ENCODE measurements around the gene SH2D3C. TPM values are rescaled to one million over a fixed set of nuclear protein-coding genes. Genes with fewer than 3 reads are reported as not detected.

SH2D3C gene
- total and polyA plus RNA-seq, 2 of the 8 experiments (the other 6 are each of a cell fraction or from before 2014, with no cell fraction given): 6.4 to 8.1 TPM

DNA sequence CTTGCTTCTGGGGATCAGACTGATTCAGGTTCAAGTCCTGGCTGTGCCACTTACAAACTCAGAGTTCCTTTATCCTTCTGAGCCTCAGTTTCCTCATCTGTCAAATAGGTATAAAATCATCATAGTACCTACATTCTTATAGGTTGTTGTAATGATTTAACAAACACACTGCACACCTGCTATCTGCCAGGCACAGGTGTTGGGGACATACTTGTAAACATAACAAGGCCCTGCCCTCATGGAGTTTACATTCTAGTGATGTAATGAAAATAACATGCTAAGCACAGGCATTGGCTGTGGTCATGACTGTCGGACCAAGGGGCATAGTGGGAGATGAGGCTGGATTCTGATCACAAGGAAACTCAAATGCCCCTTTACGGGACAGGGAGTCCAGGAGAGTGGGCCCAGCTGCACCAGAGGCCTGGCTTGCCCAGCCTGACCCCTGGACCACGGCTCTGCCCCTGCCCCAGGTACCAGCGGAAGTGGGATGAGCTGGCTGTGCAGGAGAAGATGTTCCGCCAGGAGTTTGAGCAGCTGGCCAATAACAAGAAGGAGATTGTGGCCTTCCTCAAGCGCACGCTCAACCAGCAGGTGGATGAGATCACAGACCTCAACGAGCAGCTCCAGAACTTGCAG is 69.4 kb downstream of the SH2D3C start:
- H4K91ac ChIP-seq (replicated peaks; ENCODE audit: insufficient read length, low read length): no peak overlapping the region
- H3K23ac ChIP-seq (ENCODE audit: insufficient read length): no peak overlapping the region
- no peaks in the 10 kb centered on the region for H3K9me3 ChIP-seq (ENCODE audit: insufficient read depth in 2 of 2, low read depth in 1 of 2, low read length in 1 of 2)
- ChIA-PET POLR2A (ENCODE audit: partially characterized antibody) (no interaction called here), CTCF (ENCODE audit: partially characterized antibody) (interaction anchor here (0.9 to 3.9 kb wide), 7 partner anchors 8 to 206 kb away, joined by 3 to 23 read pairs (median 3); partner anchors contain the start of genes CDK9 and TOR2A)
- H4K8ac ChIP-seq (ENCODE audit: extremely low read depth, insufficient read depth, low read length): no peak overlapping the region; the same call in 1 of the 2 replicates
- peak overlapping the region; percentile 53; the same call in 1 of the 2 replicates for H2AK5ac ChIP-seq (ENCODE audit: low read depth, low read length)
- peak overlapping the region; percentile 68; the same call in 1 of the 2 replicates for H2BK12ac ChIP-seq (ENCODE audit: low read depth, low read length)
- no peaks in the 10 kb centered on the region for H3K79me1 ChIP-seq (ENCODE audit: low read depth, low read length)
- FAIRE-seq (no peak), DNase-seq (ENCODE audit: low read depth in 1 of 2, low spot score in 2 of 2) (no peak)
- H2BK120ac ChIP-seq (replicated peaks; ENCODE audit: low read depth, low read length): no peak overlapping the region
- no peak overlapping the region for H3K14ac ChIP-seq (ENCODE audit: insufficient read length)
- H3K79me2 ChIP-seq (ENCODE audit: control insufficient read depth in 1 of 2, insufficient read depth in 2 of 2, low read length in 2 of 2): no peaks in the 10 kb centered on the region
- WGBS, 2 experiments (ENCODE audit: extremely low coverage in 1 of 2, insufficient coverage in 1 of 2, insufficient read length in 1 of 2, insufficient replicate concordance in 2 of 2, low coverage in 1 of 2, low lambda C conversion rate in 2 of 2, missing lambda C conversion rate in 1 of 2): 92% methylated on average over 8 of the region's 8 CpGs; no CpG with 5 or more reads in 1 of the 2 experiments
- H2BK5ac ChIP-seq (ENCODE audit: low read depth, low read length): no peak overlapping the region
- no peak overlapping the region for H4K5ac ChIP-seq (ENCODE audit: insufficient read length, low read depth, low read length)
- no peak overlapping the region for H3K4me3 ChIP-seq (ENCODE audit: extremely low read depth in 1 of 4, insufficient read depth in 2 of 4, low read depth in 3 of 4, low read length in 4 of 4)
- no peaks in the 10 kb centered on the region for H3K36me3 ChIP-seq (ENCODE audit: control insufficient read depth in 2 of 4, insufficient read depth in 4 of 4, low read length in 3 of 4)
- H3K27ac ChIP-seq (ENCODE audit: low read depth, low read length): no peak overlapping the region
- H4K20me1 ChIP-seq (replicated peaks in 1 of 2; ENCODE audit: control insufficient read depth in 1 of 2, insufficient read depth in 2 of 2, low read length in 2 of 2): no peaks in the 10 kb centered on the region
- H3K23me2 ChIP-seq (ENCODE audit: low read depth, low read length): no peaks in the 10 kb centered on the region
- H2AFZ ChIP-seq (ENCODE audit: low read length): no peak overlapping the region
- no peak overlapping the region for H2BK20ac ChIP-seq (ENCODE audit: low read length)
- 0 out of 2 replicates have a peak overlapping the region, but pooled peaks have one; percentile 12 for H2BK15ac ChIP-seq (ENCODE audit: low read length)
- no peak overlapping the region for H3K9ac ChIP-seq (replicated peaks in 1 of 4; ENCODE audit: extremely low read depth in 1 of 4, low read depth in 3 of 4, low read length in 3 of 4)
- H3K4ac ChIP-seq (replicated peaks; ENCODE audit: insufficient read length, low read depth, low read length): no peak overlapping the region
- no peak overlapping the region for H3K18ac ChIP-seq (ENCODE audit: extremely low read depth, low read length)
- no peak overlapping the region for H3K4me2 ChIP-seq (ENCODE audit: insufficient read depth in 1 of 2, low read depth in 2 of 2, low read length in 2 of 2)
- H3K4me1 ChIP-seq (replicated peaks in 1 of 4; ENCODE audit: control insufficient read depth in 3 of 4, insufficient read depth in 4 of 4, low read length in 3 of 4): peaks cover 0 to 27% (median 19%) of the 10 kb centered on the region in 4 experiments; a peak in 6 of 7 replicates
- H3K27me3 ChIP-seq (replicated peaks in 1 of 4; ENCODE audit: control insufficient read depth in 3 of 4, extremely low read depth in 1 of 4, insufficient read depth in 3 of 4, low read length in 3 of 4): no peaks in the 10 kb centered on the region
- no peak overlapping the region for H3K56ac ChIP-seq (replicated peaks; ENCODE audit: insufficient read length, low read depth, low read length)
- no peak for TF ChIP-seq EZH2 (IDR thresholded peaks at IDR 0.05; ENCODE audit: low read depth, low read length, severe bottlenecking)
- TF ChIP-seq MAFK (IDR thresholded peaks at IDR 0.05; ENCODE audit: low read depth, low read length): no peak
- no peak for TF ChIP-seq RXRA (IDR thresholded peaks at IDR 0.05; ENCODE audit: insufficient read depth, low read depth, low read length)
- no peak for TF ChIP-seq SP4 (IDR thresholded peaks at IDR 0.05; ENCODE audit: low read length)
- TF ChIP-seq GTF2F1 (IDR thresholded peaks at IDR 0.05; ENCODE audit: borderline replicate concordance, low read depth, low read length): no peak
- TF ChIP-seq SRF (IDR thresholded peaks at IDR 0.05; ENCODE audit: low read depth, low read length): no peak
- no peak for TF ChIP-seq SP1 (IDR thresholded peaks at IDR 0.05; ENCODE audit: low read depth, low read length)
